ENCODE measurements around the gene EXOG.

Gene EXOG

GRCh38 chr3:38496131-38496910 lies at the start of gene EXOG:
TSS of gene EXOG (plus strand) at chr3:38496340. CDS start at chr3:38496368, 28 bp downstream.
- peak; percentile 68 for DNase-seq

DNA sequence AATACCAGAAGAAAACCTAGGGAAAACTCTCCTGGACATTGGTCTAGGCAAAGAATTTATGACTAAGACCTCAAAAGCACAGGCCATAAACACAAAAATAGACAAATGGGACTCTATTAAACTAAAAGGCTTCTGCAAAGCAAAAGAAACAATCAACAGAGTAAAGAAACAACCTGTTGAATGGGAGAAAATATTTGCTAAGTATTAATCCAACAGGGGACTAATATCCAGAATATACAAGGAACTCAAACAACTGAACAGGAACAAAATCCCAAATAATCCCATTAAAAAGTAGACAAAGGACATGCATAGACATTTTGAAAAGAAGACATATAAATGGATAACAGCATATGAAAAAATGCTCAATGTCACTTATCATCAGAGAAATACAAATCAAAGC lies 49.3 kb upstream of the EXOG start:
- DNase-seq = no peak

DNA sequence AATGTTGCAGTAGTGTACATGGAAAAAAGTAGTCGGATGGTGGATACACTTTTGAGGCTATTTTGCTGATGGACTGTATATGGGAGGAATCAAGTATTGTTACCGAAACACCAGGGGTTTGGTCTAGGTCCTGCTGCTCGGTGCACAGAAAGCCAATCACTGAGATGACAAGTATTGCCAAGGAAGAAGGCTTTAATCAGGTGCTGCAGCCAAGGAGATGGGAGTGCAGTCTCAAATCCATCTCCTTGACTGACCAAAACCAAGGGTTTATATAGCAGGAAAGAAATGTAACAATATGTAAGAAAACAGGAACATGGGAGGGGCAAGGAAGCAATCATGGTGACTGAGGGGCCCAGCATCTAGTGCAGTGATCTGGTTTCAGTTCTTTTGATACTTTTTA lies 45.3 kb upstream of the EXOG start:
- DNase-seq = no peak

DNA sequence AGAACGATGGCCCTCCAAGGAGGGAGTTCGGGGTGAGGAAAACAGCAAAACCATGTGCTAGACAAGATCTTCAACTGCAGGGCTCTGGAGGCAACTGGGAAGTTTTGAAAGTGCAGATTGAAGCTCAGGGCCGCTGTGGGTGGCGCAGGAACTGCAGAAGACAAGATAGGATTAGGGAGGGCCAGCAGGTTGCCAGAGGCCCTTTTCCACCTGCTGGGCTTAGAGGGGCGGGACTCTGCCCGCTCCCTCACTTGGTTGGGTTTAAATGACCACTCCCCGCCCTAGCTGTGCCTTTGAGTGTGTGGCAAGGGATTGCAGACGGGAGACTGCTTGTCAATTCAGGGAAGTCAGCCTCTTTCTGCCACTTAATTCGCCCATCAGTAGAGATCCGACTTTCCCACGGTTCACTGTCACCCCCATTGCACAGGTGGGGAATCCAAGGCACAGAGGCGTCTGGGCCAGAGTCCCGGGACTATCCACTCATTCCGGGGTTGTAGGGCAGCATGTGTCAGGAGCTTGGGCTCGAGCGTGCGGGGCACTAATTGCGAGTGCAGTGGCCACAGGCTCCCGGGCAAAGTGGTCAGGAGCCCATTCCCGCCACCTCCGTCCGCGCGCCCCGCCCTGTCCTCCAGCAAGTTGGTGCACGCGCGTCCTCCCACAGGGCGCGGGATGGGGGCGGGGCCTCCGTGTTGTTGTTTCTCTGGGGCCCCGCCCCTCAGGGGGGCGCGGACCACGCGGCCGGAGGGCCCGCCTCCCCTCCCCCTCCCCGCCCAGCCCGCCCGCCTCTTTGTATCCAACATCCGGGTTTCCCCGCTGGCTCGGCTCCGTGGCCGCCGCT lies 42.8 kb upstream of the EXOG start, which contains the start of gene ACVR2B:
TSS of gene ACVR2B (plus strand) at position 816 of the 838 bp plus-strand sequence. CDS start 433 bp downstream, outside the sequence.
- DNase-seq = peak; percentile 37

GRCh38 chr3:38453913-38454177 lies 42.3 kb upstream of the EXOG start:
- DNase-seq = no peak

- DNase-seq = no peak
Observed at GRCh38 chr3:38454178-38454883, 41.8 kb upstream of the EXOG start.

- DNase-seq = no peak
Observed at GRCh38 chr3:38454884-38455638, 41.1 kb upstream of the EXOG start.

- peak; percentile 34 for DNase-seq
Observed at GRCh38 chr3:38455639-38456430, 40.3 kb upstream of the EXOG start.

DNA sequence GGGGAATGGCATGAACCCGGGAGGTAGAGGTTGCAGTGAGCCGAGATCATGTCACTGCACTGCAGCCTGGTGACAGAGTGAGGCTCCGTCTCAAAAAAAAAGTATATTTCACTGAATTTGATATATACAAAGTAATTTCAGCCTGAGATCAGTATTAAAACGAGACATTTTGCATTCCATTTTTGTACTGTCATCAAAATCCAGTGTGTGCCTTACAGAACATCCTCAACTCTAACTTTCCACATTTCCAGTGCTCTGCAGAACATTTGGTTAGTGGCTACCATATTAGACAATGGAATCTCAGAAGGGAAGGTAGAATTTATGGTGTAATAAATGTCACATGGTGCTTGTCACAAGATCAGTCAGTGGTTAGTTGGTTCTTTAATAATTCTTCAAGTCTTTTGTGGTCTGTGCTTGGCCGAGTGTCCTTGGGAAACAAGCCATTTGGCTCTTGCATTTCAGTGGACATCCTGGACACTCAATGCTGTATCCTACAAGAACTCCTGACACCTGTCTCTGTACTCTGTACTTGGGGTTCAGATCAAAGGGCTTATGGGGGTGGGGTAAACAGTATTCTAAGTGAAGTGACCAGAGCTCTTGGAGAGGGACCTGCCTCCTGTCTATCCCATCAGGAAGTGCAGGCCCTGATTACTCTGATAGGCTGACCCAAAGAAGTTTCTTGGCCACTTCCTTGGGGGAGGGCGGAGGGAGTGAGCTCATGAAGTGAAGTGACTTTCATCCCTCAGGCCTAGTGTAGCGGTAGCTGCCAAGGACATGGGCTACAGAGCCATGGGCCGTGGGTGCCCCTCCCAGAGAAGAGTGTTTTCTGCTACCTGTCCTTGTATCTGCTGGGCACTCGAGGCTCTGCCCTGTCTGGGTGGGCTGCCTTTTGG lies 38.8 kb upstream of the EXOG start:
- DNase-seq = no peak

- DNase-seq = peak; percentile 6
Observed at GRCh38 chr3:38458796-38459498, 37.2 kb upstream of the EXOG start.

- DNase-seq = no peak
Observed at GRCh38 chr3:38459499-38460048, 36.6 kb upstream of the EXOG start.

GRCh38 chr3:38460377-38461270 lies 35.5 kb upstream of the EXOG start:
- no peak for DNase-seq

GRCh38 chr3:38465588-38466154 lies 30.5 kb upstream of the EXOG start:
- DNase-seq = no peak

GRCh38 chr3:38468765-38469164 lies 27.4 kb upstream of the EXOG start:
- DNase-seq = no peak

DNA sequence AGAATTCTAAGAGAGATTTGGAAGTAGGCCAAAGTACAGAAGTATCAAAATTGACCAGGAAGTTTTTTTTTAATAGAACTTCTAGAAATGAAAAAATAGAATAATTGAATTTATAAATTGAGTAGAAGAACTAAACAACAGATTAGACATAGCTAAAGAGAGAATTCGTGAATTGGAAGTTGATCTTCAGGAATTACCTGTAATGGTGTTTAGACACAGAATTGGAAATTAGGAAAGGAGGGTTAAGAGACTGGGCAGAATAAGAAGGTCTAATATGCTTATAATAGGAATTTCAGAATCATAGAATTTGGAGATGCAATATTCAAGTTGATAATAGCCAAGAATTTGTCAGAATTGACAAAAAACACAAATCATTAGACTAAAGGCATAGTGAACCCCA lies 26.3 kb upstream of the EXOG start:
- no peak for DNase-seq

- no peak for DNase-seq
Observed at GRCh38 chr3:38471260-38471857, 24.8 kb upstream of the EXOG start.

DNA sequence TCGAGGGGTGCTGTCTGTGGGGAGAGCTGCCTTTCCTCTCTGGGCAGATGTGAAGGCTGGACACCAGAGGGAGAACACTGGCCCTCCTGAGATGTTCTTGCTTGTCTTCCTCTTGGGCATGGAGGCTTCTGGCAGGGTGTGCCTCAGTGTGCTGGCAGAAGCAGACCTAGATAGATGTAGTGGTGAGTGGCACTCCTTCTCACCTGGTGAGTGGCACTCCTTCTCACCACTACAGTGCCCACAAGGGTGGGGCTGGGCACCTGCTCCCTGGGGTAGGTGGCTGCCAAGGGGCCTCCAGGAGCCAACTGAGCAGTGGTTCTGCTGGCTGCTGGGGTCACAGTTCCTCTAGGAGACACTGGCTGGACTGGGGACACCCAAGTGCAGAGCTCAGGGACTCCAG lies 23.8 kb upstream of the EXOG start:
- no peak for DNase-seq

GRCh38 chr3:38473229-38473628 lies 22.9 kb upstream of the EXOG start:
- DNase-seq = peak; percentile 5

All from DMS79 treated with DMSO at 0.1 percent for 48 hours (cell line).